Measurements from ENCODE around the gene CRADD.
"Not testable (repeated sequence)": the region's sequence is repeated elsewhere in the genome, so short reads cannot be mapped to it uniquely, and the experiment has no call there.

The CRADD gene

GRCh38 chr12:93708952-93709351 lies 31.8 kb downstream of the CRADD start:
- DNase-seq: no peak

GRCh38 chr12:93709386-93709785 lies 32.2 kb downstream of the CRADD start:
- DNase-seq: no peak

- no peak for DNase-seq
Measured at GRCh38 chr12:93710574-93710926, 33.4 kb downstream of the CRADD start.

DNA sequence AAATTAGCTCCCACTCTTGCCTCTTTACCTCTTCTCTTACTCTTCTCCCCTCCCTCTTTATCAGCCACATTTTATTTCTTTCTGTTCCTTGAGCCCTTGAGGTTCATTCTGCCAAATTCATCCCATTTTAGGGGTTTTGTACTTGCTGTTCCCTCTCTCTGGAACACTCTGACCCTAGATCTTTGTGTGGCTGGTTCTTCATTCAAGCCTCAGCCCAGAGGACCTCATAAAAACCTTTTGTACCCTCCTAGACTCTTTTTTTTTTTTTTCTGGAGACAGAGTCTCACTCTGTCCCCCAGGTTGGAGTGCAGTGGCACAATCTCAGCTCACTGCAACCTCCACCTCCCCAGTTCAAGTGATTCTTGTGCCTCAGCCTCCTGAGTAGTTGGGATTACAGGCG lies 34.3 kb downstream of the CRADD start:
- DNase-seq: not testable (repeated sequence)

GRCh38 chr12:93712200-93712599 lies 35.0 kb downstream of the CRADD start:
- DNase-seq: peak; percentile 63

GRCh38 chr12:93713060-93713459 lies 35.9 kb downstream of the CRADD start:
- DNase-seq: no peak

DNA sequence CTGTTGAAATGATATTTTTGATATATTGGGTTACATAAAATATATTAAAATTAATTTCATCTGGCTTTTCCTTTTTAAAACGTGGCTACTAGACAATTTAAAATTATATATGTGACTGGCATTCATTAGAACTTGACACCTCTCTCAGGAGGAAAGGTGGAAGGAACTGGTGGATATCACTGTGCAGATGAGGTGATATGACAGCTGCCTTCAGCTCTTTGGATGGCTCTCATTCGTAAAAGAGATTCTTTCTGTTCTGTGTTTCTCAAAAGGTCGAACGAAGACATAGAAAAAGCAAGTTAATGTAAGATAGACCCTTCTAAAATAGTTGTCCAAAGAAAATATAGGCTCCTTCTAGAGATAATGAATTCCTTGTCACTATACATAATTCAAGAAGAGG lies 36.6 kb downstream of the CRADD start:
- no peak for DNase-seq

DNA sequence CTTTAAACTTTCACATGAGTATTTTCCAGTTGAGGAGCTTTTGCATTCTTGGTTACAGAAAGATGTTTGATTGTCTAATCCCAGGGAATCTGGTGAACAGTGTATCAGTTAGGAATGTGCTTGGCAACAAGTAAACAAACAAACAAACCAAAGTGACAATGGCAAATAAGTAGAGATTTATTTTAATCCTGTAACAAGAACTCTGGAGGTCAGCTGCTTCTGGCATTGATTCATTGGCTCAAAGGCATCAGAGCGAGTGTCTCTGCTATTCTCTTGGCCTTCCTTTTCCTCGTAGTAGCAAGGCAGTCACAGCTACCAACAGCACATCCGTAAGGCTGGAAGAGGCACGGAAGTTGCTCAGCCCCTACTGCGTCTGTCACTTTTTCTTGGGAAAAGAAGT lies 37.2 kb downstream of the CRADD start:
- no peak for DNase-seq

GRCh38 chr12:93719710-93720109 lies 42.5 kb downstream of the CRADD start:
- DNase-seq: no peak

DNA sequence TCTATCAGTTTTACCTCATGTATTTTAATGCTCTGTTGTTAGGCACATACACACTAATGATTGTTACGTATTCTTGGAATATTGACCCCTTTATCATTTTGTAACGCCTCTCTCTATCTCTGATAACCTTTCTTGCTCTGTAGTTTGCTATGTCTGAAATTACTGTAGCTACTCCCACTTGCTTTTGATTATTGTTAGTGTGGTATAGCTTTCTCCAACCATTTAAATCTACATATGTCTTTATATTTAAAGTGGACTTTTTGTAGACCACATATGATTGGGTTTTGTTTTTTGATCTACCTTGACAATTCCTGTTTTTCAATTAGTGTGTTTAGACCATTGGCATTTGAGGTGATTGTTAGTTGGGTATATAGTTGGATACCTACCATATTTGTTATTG lies 43.4 kb downstream of the CRADD start:
- no peak for DNase-seq

GRCh38 chr12:93722179-93722578 lies 45.0 kb downstream of the CRADD start:
- DNase-seq: no peak

DNA sequence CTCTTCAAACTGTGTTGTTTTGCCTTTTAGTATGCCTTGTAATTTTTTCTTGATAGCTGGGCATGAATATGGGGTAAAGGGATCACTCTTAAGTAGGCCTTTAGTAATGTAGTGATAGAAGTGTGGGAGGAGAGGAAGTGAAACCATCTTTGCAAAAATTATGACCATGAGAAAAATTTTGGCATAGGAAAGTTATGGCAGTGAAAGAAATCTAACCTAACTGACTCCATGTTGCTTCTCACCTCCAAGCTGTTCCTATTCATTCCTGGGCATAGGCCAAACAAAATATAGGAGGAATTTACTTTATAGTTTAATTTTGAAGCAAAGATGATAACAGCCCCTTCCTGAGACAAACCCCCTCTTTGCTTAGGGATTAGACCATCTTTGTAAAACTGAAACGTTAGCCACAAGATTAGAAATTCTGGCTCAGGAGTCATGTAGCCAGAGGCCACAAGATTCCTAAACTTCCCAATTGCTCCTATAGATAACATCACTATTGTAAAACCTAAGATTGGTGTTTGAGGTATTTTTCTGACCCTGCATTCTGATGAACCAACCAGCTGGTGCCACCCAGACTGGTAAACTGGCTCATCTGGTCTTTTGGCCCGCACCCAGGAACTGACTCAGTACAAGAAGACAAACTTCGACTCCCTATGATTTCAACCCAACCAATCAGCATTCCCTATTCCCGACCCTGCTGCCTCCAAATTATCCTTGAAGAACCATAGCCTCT lies 45.8 kb downstream of the CRADD start:
- no peak for DNase-seq

DNA sequence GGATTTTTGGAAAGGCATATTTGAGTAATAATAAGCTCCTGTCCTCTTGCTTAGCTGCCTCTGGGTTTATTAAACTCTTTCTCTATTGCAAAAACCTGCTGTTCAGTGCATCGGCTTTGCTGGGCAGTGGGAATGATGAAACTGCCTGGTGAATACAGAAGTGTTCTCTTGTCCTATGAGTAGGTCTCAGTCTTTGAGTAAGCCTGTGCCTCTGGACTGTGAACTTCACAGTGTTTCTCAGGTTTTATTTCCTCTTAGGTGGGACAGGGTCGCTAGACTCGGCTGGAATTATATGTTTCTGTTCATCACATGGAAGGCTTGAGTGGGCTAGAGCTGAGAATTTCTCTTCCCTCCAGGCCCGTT lies 46.4 kb downstream of the CRADD start:
- no peak for DNase-seq

- DNase-seq: no peak
Measured at GRCh38 chr12:93725531-93725930, 48.4 kb downstream of the CRADD start.

DNA sequence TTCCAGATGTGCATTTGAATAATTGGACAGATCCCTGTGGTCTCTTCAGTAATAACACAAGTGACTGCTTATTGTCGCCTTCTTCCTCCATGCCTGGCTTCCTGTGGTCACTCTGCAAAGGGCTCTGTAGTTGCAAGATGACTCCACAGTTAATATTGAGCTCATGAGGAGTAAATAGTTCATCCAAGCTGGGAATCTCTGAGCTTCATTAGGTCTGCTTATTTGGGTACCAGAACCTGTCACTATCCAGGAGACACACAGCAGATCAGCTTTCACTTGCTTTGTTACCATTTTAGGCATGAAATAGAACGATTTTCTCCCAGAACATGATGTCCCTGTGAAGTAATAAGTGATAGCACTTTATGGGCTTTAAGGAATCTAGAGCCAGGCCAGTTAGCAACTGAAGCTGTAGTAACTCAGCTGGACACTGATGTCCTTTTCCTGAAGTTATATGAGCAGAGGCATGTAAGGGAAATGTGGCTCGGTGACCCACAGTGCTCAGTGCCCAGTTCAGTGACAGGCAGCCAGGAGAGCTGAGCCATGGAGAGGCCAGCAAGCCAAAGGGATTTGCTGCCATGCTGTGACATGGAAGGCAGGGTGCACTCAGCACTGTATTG lies 50.1 kb downstream of the CRADD start:
- no peak for DNase-seq

GRCh38 chr12:93727911-93728310 lies 50.7 kb downstream of the CRADD start:
- DNase-seq: no peak

DNA sequence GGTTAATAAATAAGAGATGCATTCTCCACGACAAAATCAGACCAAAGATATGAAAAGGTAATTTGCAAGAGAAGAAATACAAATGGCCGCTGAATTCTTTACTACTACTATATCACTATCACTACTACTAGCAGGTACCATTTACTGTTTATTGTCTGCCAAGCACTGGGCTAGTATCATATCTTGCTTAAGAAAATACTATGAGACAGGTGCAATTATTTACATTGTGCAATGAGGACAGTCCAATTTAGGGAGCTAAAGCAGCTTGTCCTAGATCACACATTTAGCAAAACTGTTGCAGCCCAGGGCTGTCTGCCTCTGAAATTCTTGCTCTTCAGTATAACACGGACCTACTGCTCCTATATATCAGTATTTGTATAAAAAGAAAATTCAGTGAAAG lies 52.8 kb downstream of the CRADD start:
- peak; percentile 20 for DNase-seq

- DNase-seq: no peak
Measured at GRCh38 chr12:93733358-93733757, 56.2 kb downstream of the CRADD start.

- DNase-seq: no peak
Measured at GRCh38 chr12:93733928-93734327, 56.8 kb downstream of the CRADD start.

DNA sequence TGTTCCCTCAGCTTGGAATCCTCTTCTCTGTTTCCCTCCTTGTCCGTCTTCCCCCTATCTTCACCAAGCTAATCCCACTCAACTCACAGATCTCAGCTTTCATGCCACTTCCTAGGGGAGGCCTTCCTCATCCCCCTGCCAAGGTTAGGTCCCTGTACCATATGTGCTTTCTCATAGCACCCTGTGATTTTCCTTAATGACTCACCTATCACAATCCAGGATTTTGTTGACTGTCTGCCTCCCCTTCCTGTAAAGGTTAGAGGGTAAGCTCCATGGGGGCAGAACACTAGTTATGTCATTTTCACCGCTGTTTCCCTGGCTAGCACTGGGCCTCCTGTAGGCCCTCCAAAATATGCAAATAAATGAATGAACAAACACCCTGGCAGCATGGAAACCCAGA lies 57.6 kb downstream of the CRADD start:
- DNase-seq: no peak

DNA sequence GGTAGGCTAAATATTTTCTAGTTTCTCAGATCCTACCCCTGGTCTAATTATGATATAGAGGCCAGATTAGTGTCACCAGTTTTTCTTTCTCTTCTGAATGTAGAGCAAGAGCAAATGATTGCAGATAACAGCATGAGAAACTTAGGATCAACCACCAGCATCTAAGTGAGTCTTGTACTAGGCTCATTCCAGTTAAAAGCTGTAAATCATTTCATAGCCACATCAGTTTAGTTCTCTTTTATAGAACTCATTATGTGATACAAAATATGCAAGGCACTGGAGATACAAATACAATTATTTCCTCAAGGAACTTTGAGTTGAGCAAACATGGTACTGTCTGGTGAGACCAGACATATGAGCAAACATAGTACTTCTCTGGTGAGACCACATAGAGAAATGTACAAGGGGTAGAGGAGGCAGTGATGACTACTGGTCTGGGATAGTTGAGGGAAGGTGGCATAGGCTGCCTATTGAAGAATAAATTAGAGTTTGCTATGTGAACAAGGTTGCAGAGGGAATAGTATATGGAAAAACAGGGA lies 59.5 kb downstream of the CRADD start:
- DNase-seq: no peak

GRCh38 chr12:93737457-93738198 lies 60.5 kb downstream of the CRADD start:
- no peak for DNase-seq

DNA sequence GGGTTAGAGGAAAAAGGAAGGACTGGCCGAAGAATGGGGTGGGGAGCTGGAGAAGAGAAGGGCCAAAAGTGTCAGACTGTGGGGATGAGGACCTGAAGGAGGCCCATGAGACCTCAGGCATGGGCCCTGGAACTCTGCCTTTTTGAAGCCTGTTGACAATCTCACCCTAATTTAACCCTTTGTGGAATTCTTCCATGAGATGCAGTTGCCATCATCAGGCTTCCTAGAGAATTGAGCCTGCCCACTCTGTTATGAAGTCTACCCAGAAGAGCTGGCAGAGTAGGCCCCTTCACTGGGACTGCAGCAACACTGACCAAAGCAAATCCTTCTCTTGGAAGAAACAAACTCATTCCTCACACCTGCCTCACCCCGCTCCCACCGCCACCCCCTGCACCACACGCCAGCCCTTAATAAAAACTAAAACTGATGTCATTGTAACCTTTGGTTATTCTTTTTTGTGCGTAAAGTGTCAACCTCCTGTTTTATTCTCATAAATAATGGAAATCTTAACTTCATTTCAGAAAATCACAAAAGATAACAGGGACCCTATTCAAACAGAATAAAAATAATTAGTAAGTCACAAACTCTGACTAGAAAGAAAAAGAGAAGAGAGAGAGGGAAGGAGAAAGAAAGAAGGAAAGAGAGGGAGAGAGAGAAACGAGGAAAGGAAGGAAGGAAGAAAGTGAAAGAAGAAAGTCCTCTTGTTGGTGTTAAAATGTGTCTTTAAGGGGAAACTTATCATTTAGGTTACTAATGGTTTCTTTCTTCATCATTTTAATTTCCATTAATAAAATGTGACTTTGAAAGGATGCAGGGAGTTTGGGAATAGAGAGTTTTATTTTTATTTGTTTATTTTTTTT lies 61.3 kb downstream of the CRADD start:
- no peak for DNase-seq

All from NCI-H510A treated with DMSO at 0.1 percent for 48 hours (cell line).